Fibroblast of mammary gland (primary cell): Measurements from ENCODE around the gene CHD6.

ENCODE experiments used
- DNase-seq: peaks from one replicate; pipeline ENCODE4 v3.0.0-alpha.2; 2010; ENCODE audit warnings: low read depth
- H3K4me3 ChIP-seq: 2 replicates; pipeline ENCODE4 v1.5.1; 2011; ENCODE audit warnings: low read depth, mild to moderate bottlenecking, low read length, moderate library complexity; ENCODE audit not compliant: control insufficient read depth
- CTCF ChIP-seq: conservative IDR thresholded peaks from 2 replicates; pipeline ENCODE4 v1.5.1; 2011; ENCODE audit warnings: low read depth, low read length, inconsistent platforms; ENCODE audit not compliant: control insufficient read depth, insufficient read depth

The CHD6 gene

GRCh38 chr20:41533537-41534136 is 84.5 kb downstream of the CHD6 start:
- TF ChIP-seq CTCF: no peak
- no peak for DNase-seq
- H3K4me3 ChIP-seq: no peak overlapping the region

- no peak overlapping the region for H3K4me3 ChIP-seq
- DNase-seq: no peak
- TF ChIP-seq CTCF: no peak
Observed at GRCh38 chr20:41532935-41533334, 85.2 kb downstream of the CHD6 start.

- DNase-seq: no peak
- H3K4me3 ChIP-seq: no peak overlapping the region
- no peak for TF ChIP-seq CTCF
Observed at GRCh38 chr20:41531518-41532275, 86.5 kb downstream of the CHD6 start.

GRCh38 chr20:41530923-41531322 is 87.3 kb downstream of the CHD6 start:
- H3K4me3 ChIP-seq: no peak overlapping the region
- no peak for TF ChIP-seq CTCF
- DNase-seq: no peak

GRCh38 chr20:41526327-41526726 is 91.8 kb downstream of the CHD6 start:
- DNase-seq: no peak
- no peak overlapping the region for H3K4me3 ChIP-seq
- TF ChIP-seq CTCF: no peak

GRCh38 chr20:41524980-41525613 is 93.1 kb downstream of the CHD6 start:
- peak; percentile 76 for DNase-seq
- no peak overlapping the region for H3K4me3 ChIP-seq
- no peak for TF ChIP-seq CTCF
